Upper lobe of right lung (tissue), 1 donor: ENCODE data around the gene C19orf12. TPM values are rescaled to one million over a fixed set of nuclear protein-coding genes. Genes with fewer than 3 reads are reported as not detected.

Source experiments
- ATAC-seq: fragments of 200-7000 bp; cut with Tn5 transposase; one replicate; pipeline ENCODE4 v1.9.1; 2020; ENCODE audit warnings: mild to moderate bottlenecking, moderate library complexity
- DNase-seq: peaks from one replicate; pipeline ENCODE4 v3.0.0-alpha.2; 2020
- H3K27ac ChIP-seq: fragments of 200-600 bp; one replicate; pipeline ENCODE4 v1.8.0; 2022
- H3K27me3 ChIP-seq: fragments of 200-600 bp; one replicate; pipeline ENCODE4 v1.8.0; 2022; ENCODE audit warnings: mild to moderate bottlenecking
- H3K36me3 ChIP-seq: fragments of 200-600 bp; one replicate; pipeline ENCODE4 v1.8.0; 2022
- H3K4me1 ChIP-seq: fragments of 200-600 bp; one replicate; pipeline ENCODE4 v1.8.0; 2022
- H3K4me3 ChIP-seq: fragments of 200-600 bp; one replicate; pipeline ENCODE4 v1.8.0; 2022; ENCODE audit warnings: mild to moderate bottlenecking
- H3K9me3 ChIP-seq: fragments of 200-600 bp; one replicate; pipeline ENCODE4 v1.8.0; 2022
- intact Hi-C: fragments of 100-400 bp; cut with DNase I; formaldehyde crosslinking; loops from one replicate; pipeline ENCODE4 v1.11.0; 2022
- total RNA-seq: library from RNA; stranded (reverse); fragmentation: NEBNext Ultra II Directional; extraction: Animal tissue kit (Norgen Biotek cat#: 25700); gene quantifications from one replicate; pipeline ENCODE4 v1.2.1, GENCODE V29; 2021
- TF ChIP-seq, protein P1 (sequence below): fragments of 200-600 bp; IDR thresholded peaks from one replicate; pipeline ENCODE4 v1.8.0; 2022; ENCODE audit warnings: antibody characterized with exemption
- donor health status: DM: no; HTN: yes; CAD: no; lungs with severe emphysema.

The C19orf12 gene
- total RNA-seq, 1 donor from 2014 or later, result 22.1 TPM

DNA sequence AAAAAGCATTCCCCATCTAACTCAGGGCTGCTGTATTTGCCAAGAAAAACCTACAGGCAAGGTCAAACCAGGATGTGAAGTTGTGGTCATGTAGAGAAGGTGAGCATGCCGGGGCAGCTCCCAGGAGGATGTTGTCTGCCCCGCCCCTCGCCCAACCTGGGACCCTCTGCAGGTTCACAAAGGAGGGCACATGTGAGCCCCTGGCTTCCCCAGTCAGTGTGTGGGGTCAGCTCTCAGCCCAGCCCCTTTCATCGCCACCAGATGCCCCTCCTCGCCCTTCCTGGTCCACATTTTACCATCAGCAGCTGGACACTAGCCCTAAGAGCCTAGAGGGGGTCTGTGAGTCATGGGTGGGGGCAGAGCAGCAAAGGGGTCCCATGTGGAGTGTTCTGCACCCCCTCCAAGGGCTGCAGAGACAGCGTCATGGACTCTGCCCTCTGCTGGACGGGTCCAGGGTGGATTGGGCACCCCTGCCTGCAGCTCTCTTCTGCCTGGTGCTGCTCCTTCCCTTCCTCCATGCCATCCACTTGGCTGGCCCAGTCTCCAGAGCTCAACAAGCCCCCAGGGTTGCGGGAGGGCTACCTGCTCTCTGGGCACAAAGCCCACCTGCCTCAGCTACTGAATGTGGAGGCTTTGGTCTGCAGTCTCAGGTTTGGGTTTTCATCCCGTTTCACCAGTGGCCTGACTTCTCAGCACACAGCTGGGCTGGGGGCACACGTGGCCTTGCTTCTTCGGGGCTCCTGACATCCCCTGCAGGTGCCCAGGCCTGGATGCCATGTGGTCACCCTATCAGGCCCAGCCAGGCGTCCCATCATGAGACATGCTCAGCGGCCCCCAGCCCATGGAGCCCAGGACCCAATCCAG lies 46.1 kb downstream of the C19orf12 start:
- Histone ChIP-seq H3K36me3 (peaks cover 9% of the 10 kb centered on the region), H3K27me3 (no peaks in the 10 kb centered on the region), H3K4me1 (peaks cover 50% of the 10 kb centered on the region), H3K9me3 (no peaks in the 10 kb centered on the region), H3K4me3 (no peak overlapping the region), H3K27ac (peak overlapping the region; percentile 36)
- no peak for ATAC-seq
- peak; percentile 58 for DNase-seq
- intact Hi-C loops, result no loop called here
- TF ChIP-seq, protein P1, sequence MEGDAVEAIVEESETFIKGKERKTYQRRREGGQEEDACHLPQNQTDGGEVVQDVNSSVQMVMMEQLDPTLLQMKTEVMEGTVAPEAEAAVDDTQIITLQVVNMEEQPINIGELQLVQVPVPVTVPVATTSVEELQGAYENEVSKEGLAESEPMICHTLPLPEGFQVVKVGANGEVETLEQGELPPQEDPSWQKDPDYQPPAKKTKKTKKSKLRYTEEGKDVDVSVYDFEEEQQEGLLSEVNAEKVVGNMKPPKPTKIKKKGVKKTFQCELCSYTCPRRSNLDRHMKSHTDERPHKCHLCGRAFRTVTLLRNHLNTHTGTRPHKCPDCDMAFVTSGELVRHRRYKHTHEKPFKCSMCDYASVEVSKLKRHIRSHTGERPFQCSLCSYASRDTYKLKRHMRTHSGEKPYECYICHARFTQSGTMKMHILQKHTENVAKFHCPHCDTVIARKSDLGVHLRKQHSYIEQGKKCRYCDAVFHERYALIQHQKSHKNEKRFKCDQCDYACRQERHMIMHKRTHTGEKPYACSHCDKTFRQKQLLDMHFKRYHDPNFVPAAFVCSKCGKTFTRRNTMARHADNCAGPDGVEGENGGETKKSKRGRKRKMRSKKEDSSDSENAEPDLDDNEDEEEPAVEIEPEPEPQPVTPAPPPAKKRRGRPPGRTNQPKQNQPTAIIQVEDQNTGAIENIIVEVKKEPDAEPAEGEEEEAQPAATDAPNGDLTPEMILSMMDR, result peak; percentile 13

DNA sequence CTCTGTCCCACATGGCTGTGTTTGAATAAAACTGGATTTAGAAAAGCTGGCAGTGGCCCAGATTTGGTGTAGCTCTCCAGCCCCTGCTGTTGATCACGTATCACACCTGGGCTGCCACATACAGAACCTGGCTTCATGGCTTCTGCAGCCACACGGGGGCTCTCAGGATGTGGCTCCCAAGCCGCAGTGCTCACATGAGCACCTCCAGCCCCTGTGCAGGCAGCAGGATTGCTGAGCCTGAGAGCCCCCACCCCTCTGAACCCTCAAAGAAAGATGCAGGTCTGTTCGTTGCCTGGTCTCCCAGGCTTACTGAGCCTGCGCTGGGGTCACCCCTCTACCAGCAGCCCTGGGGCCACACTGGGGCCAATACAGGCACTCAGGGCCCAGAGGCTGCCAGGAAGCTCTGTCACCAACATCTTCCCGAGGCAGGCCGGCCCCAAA lies 47.1 kb downstream of the C19orf12 start:
- peaks cover 48% of the 10 kb centered on the region for H3K4me1 ChIP-seq

DNA sequence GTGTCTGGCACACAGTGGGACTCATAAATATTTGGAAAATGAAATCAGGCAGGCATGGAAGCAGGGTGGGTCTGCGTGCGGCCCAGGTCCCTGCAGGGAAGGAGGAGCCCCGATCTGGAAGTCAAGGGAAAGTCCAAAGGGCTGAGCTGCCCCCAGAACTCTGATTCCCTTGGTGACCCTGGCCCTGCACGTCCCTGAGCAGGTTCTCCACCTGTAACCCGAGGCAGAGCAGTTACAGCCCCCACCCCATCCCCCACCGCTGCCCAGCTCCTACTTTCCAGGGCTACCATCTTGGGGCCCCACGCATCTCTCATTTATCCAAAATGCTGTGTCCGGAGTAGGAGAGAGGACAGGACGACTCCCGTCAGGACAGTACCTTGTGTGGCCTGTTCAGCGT lies 47.7 kb downstream of the C19orf12 start:
- intact Hi-C loops, result no loop called here
- TF ChIP-seq, protein P1, result no peak
- peaks cover 4% of the 10 kb centered on the region for H3K36me3 ChIP-seq
- H3K4me1 ChIP-seq, result peaks cover 50% of the 10 kb centered on the region
- no peaks in the 10 kb centered on the region for H3K27me3 ChIP-seq
- ATAC-seq (no peak), DNase-seq (peak; percentile 52)
- peak overlapping the region; percentile 91 for H3K4me3 ChIP-seq
- peak overlapping the region; percentile 74 for H3K27ac ChIP-seq
- no peaks in the 10 kb centered on the region for H3K9me3 ChIP-seq

More for the DNA sequence above, 47.1 kb downstream of the C19orf12 start:
- H3K27ac ChIP-seq, result peak overlapping the region; percentile 74
- intact Hi-C loops, result no loop called here
- H3K9me3 ChIP-seq, result no peaks in the 10 kb centered on the region
- DNase-seq, result peak; percentile 50
- H3K27me3 ChIP-seq, result no peaks in the 10 kb centered on the region
- TF ChIP-seq, protein P1, result no peak
- peaks cover 4% of the 10 kb centered on the region for H3K36me3 ChIP-seq
- H3K4me3 ChIP-seq, result peak overlapping the region; percentile 91
- ATAC-seq, result no peak

DNA sequence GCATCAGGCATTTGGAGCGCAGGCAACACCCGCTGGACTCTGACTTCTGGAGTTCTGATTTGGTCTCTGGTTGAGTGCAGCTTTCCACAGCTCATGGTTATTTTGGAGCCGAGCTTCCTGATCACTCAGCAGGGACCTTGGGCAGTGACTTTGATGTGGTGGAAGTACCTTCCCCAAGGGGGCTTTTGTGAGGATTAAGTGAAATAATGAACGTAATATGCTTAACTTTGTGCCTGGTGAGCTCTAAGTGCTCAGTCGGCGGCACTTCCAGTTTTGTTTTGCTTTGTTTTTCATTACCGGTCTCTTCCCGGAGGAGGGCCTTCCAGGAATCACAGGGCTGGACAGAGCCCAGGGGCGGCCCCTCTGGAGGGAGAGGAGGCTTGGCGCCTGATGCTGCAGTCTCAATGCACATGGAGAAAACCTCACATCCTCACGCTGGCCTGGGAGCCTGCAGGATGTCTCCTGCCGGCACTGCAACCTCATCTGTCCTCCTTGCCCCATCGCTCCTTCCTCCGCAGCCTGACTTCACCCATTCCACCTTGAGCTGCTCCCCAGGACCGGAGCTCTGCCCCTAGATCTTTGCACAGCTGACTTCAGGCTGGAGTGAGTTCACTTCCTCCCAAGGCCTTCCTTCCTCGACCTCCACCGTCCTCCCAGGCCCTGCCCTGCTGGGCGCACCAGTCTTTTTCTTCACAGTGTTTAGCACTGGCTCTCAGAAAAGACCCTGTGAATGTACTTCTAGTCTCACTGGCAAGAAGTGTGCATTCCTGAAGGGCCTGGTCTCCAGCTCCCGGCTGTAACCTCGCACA lies 48.3 kb downstream of the C19orf12 start:
- intact Hi-C loops, result no loop called here
- no peaks in the 10 kb centered on the region for H3K9me3 ChIP-seq
- DNase-seq, result peak; percentile 69
- TF ChIP-seq, protein P1, result no peak
- peak overlapping the region; percentile 91 for H3K4me3 ChIP-seq
- peaks cover 4% of the 10 kb centered on the region for H3K36me3 ChIP-seq
- ATAC-seq, result no peak
- peaks cover 50% of the 10 kb centered on the region for H3K4me1 ChIP-seq
- peak overlapping the region; percentile 74 for H3K27ac ChIP-seq
- no peaks in the 10 kb centered on the region for H3K27me3 ChIP-seq

DNA sequence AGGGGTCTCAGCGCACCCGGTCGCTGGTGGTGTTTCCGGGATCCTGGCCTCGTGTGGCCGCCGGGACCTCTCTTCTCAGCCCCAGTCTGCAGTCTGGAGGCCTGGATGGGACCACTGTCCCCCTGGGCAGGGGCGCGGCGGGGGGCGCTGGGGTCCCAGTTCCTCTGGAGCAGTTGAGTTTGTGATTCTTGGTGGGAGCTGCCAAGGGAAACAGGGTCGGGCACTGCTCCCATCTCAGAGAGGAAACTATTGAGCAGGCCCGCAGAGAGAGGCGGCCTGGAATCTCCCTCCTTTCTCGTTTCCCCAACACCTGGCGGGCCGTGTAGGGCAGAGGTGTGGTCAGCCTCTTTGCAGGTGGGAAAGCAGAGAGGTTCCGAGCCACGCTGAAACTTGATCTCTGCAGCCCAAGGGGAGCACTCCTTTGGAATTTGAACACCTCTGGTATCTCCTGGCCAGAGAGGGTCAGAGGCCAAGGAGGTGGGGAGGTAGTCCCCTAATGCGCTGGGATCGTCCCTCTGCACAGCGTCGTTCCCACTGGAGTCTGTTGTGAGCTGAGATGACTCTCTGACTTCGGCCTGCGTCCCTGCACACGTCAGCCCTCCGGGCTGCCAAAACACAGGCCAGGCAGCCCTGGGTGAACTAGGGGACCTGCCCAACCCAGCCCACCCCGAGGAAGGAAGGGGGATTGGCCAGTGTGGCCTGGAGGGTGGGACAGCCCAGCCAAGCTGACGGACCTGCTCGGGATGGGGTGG lies 49.1 kb downstream of the C19orf12 start:
- peak; percentile 67 for DNase-seq
- Histone ChIP-seq H3K4me1 (peaks cover 46% of the 10 kb centered on the region), H3K9me3 (no peaks in the 10 kb centered on the region), H3K27ac (peak overlapping the region; percentile 74), H3K4me3 (peak overlapping the region; percentile 91), H3K36me3 (peaks cover 4% of the 10 kb centered on the region), H3K27me3 (no peaks in the 10 kb centered on the region)
- ATAC-seq, result peak; percentile 17
- TF ChIP-seq, protein P1, result no peak
- intact Hi-C loops, result no loop called here
